ENCODE results near the gene WDR62. TPM values are rescaled to one million over a fixed set of nuclear protein-coding genes. Genes with fewer than 3 reads are reported as not detected.

The WDR62 gene
- total and polyA plus RNA-seq, 10 of the 15 experiments (the other 5 are each of a cell fraction or from before 2014, with no cell fraction given), result 0.08 to 20.6 (median 10.9) TPM

DNA sequence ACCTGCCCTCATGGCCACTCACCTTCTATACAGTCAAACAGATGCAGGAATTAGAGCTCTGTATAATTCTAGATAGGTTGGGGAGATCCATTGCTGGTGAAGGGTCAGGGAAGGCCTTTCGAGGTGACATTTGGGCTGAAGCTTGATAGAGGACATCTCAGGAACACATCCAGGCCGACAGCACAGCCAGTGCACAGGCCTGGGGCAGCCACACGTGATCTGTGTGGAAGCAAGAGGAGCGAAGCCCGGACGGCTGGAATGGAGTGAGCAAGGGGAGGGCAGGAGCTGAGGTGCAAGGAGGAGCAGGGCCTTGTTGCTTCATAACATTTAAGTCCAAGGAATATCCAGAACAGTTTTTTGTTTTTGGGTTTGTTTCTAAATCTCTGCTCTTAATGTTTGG lies 51.7 kb downstream of the WDR62 start:
- BruUV-seq (replicated peaks), result no TSS peak
- H3K27me3 ChIP-seq (replicated peaks in 1 of 2; ENCODE audit: control insufficient read depth in 2 of 2, insufficient read depth in 2 of 2, low read length in 1 of 2), result no peaks in the 10 kb centered on the region
- CTCF ChIA-PET, result no interaction called here
- intact Hi-C loops (cut with micrococcal nuclease; ENCODE audit: unreplicated experiment) (no loop called here), in situ Hi-C loops (cut with MboI) (no loop called here)
- no peak overlapping the region for H2AFZ ChIP-seq (ENCODE audit: control insufficient read depth, low read depth, low read length)
- no peaks in the 10 kb centered on the region for H3K4me1 ChIP-seq (ENCODE audit: control insufficient read depth, insufficient read depth, low read length)
- RAD21 ChIA-PET (ENCODE audit: unreplicated experiment), result no interaction called here
- 89% methylated on average over 6 of the region's 6 CpGs for WGBS (ENCODE audit: insufficient coverage, insufficient replicate concordance, low lambda C conversion rate, missing lambda C conversion rate)
- H3K4me2 ChIP-seq (ENCODE audit: control insufficient read depth, insufficient read depth), result no peak overlapping the region
- no peak overlapping the region for H3K27ac ChIP-seq (ENCODE audit: control insufficient read depth, insufficient read depth)
- no peak for DNase-seq (ENCODE audit: low read depth, low spot score)
- no peaks in the 10 kb centered on the region for H3K9me3 ChIP-seq (replicated peaks; ENCODE audit: control insufficient read depth, insufficient read depth, low read length)
- H3K9ac ChIP-seq (ENCODE audit: control insufficient read depth, insufficient read depth, low read length), result no peak overlapping the region
- ATAC-seq, result no peak
- no peak for FAIRE-seq
- no peaks in the 10 kb centered on the region for H4K20me1 ChIP-seq (ENCODE audit: control insufficient read depth, insufficient read depth)
- no peak overlapping the region for H3K4me3 ChIP-seq
- no peaks in the 10 kb centered on the region for H3K79me2 ChIP-seq (ENCODE audit: control insufficient read depth, insufficient read depth, low read length)
- POLR2A ChIA-PET, result no interaction called here
- peaks cover 4 to 23% of the 10 kb centered on the region in 2 experiments; a peak in 3 of 4 replicates for H3K36me3 ChIP-seq (ENCODE audit: control insufficient read depth in 2 of 2, insufficient read depth in 2 of 2, low read length in 1 of 2)
- TF ChIP-seq PML (IDR thresholded peaks at IDR 0.05; ENCODE audit: low read length) (no peak), CBX5 (IDR thresholded peaks at IDR 0.05; ENCODE audit: low read depth) (no peak), POLR2A (IDR thresholded peaks at IDR 0.05; ENCODE audit: low read depth, low read length) (peak; percentile 23; the same call in 1 of the 2 replicates), BCL11A (IDR thresholded peaks at IDR 0.05; ENCODE audit: low read depth, low read length) (no peak), TCF3 (IDR thresholded peaks at IDR 0.05; ENCODE audit: borderline replicate concordance, insufficient read depth, low read depth, low read length) (no peak), JUNB (IDR thresholded peaks at IDR 0.05) (no peak), IKZF2 (IDR thresholded peaks at IDR 0.05) (no peak), CHD2 (IDR thresholded peaks at IDR 0.05; ENCODE audit: borderline replicate concordance, low read depth, low read length) (no peak)
- SMC1A ChIA-PET (ENCODE audit: uncharacterized antibody, unreplicated experiment), result interaction anchor here (0.6 kb wide), 1 partner anchor 361 kb away, joined by 3 read pairs; no protein-coding TSS in a partner anchor

DNA sequence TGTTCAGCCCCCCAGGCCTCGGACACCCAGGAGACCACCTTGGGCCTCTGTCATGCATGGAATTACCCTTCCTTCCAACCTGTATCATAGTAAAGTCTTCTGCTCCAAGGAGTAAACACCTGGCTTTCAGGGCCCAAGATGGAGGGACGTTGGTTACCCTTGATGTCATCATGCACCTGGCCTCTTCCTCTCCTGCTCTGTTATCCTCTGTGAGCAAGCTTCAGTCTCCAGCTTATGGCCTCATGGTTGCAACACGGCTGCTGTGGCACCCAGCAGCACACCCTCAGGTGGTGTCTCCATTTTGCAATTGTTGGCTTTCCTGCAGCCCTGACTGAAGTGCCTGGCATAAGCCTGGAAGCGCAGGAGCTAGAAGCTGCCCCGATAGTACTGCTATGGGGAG lies 52.3 kb downstream of the WDR62 start:
- ChIA-PET CTCF (no interaction called here), POLR2A (no interaction called here), RAD21 (ENCODE audit: unreplicated experiment) (no interaction called here), SMC1A (ENCODE audit: uncharacterized antibody, unreplicated experiment) (no interaction called here)
- Histone ChIP-seq H3K4me2 (ENCODE audit: control insufficient read depth, insufficient read depth) (no peak overlapping the region), H3K9ac (ENCODE audit: control insufficient read depth, insufficient read depth, low read length) (no peak overlapping the region), H3K79me2 (ENCODE audit: control insufficient read depth, insufficient read depth, low read length) (no peaks in the 10 kb centered on the region), H3K36me3 (ENCODE audit: control insufficient read depth in 2 of 2, insufficient read depth in 2 of 2, low read length in 1 of 2) (peaks cover 4 to 18% of the 10 kb centered on the region in 2 experiments; a peak in 3 of 4 replicates), H4K20me1 (ENCODE audit: control insufficient read depth, insufficient read depth) (no peaks in the 10 kb centered on the region), H2AFZ (ENCODE audit: control insufficient read depth, low read depth, low read length) (no peak overlapping the region), H3K27ac (ENCODE audit: control insufficient read depth, insufficient read depth) (no peak overlapping the region), H3K4me1 (ENCODE audit: control insufficient read depth, insufficient read depth, low read length) (no peaks in the 10 kb centered on the region), H3K9me3 (replicated peaks; ENCODE audit: control insufficient read depth, insufficient read depth, low read length) (no peaks in the 10 kb centered on the region), H3K27me3 (replicated peaks in 1 of 2; ENCODE audit: control insufficient read depth in 2 of 2, insufficient read depth in 2 of 2, low read length in 1 of 2) (no peaks in the 10 kb centered on the region), H3K4me3 (no peak overlapping the region)
- ATAC-seq (no peak), DNase-seq (ENCODE audit: low read depth, low spot score) (no peak), FAIRE-seq (no peak)
- no TSS peak for BruUV-seq (replicated peaks)
- in situ Hi-C loops (cut with MboI), result no loop called here
- TF ChIP-seq SMC3 (IDR thresholded peaks at IDR 0.05; ENCODE audit: borderline replicate concordance, low read length) (no peak), KLF5 (IDR thresholded peaks at IDR 0.05; ENCODE audit: partially characterized antibody) (no peak), RB1 (IDR thresholded peaks at IDR 0.05; ENCODE audit: borderline replicate concordance) (no peak), TCF12 (IDR thresholded peaks at IDR 0.05; ENCODE audit: low read depth, low read length) (no peak), ZNF687 (IDR thresholded peaks at IDR 0.05) (no peak), LARP7 (IDR thresholded peaks at IDR 0.05) (no peak), MTA3 (IDR thresholded peaks at IDR 0.05; ENCODE audit: borderline replicate concordance, low read length) (no peak), TCF7 (IDR thresholded peaks at IDR 0.05; ENCODE audit: borderline replicate concordance) (no peak), ZNF217 (IDR thresholded peaks at IDR 0.05) (no peak), NFXL1 (IDR thresholded peaks at IDR 0.05; ENCODE audit: borderline replicate concordance) (no peak), NR2C2 (IDR thresholded peaks at IDR 0.05; ENCODE audit: borderline replicate concordance, control insufficient read depth, insufficient read length, low read depth) (no peak)
- intact Hi-C loops (cut with micrococcal nuclease; ENCODE audit: unreplicated experiment), result no loop called here
- WGBS (ENCODE audit: insufficient coverage, insufficient replicate concordance, low lambda C conversion rate, missing lambda C conversion rate), result 89% methylated on average over 5 of the region's 5 CpGs
